MM.1S (cell line): ENCODE results near the gene DISP3.

Experiments
- EZH2phosphoT487 ChIP-seq: fragments of 300-600 bp; sonication (generic); IDR thresholded peaks from 2 replicates; pipeline ENCODE4 v1.6.1; 2018; ENCODE audit warnings: antibody characterized with exemption, low read length
- TF ChIP-seq, protein P1 (sequence below): fragments of 300-600 bp; sonication (generic); IDR thresholded peaks from 2 replicates; pipeline ENCODE4 v1.5.1; 2016; ENCODE audit warnings: antibody characterized with exemption, low read length, mixed read lengths

DNA sequence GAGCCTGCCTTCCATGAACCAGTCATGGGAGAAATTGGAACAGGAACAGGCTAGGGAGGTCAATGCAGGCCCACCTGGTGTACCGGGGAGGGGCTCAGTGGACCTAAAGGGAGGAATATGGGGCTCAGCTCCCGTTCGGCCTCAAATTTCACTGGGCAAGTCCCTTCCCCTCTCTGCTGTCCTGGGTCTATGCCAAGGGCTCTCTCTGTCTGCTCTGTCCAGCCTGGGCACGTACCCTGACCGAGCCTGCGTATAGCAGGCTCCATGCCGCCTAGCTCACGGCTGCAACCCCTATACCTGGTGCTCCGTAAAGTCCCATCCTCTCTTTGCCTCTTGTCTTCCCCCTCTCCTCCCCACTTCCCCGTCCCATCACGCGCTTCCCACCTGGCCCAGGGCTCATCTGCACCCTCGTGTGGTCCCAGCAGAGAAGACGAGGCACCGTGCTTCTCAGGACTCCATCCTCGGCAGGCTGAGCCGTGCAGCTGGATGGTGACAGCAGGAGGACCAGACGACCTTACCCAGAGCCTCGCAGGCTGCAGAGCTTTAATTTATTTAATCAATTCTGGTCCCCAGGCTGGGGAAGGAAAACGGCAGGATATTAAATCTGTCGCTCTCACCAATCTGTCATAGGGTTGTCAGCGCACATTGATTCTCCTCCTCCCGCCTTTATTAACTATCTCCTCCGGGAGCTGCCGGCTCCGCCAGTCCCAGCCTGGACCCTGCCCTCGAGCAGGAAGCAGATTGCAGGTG, 25.0 kb upstream of the DISP3 start:
- TF ChIP-seq, protein P1, sequence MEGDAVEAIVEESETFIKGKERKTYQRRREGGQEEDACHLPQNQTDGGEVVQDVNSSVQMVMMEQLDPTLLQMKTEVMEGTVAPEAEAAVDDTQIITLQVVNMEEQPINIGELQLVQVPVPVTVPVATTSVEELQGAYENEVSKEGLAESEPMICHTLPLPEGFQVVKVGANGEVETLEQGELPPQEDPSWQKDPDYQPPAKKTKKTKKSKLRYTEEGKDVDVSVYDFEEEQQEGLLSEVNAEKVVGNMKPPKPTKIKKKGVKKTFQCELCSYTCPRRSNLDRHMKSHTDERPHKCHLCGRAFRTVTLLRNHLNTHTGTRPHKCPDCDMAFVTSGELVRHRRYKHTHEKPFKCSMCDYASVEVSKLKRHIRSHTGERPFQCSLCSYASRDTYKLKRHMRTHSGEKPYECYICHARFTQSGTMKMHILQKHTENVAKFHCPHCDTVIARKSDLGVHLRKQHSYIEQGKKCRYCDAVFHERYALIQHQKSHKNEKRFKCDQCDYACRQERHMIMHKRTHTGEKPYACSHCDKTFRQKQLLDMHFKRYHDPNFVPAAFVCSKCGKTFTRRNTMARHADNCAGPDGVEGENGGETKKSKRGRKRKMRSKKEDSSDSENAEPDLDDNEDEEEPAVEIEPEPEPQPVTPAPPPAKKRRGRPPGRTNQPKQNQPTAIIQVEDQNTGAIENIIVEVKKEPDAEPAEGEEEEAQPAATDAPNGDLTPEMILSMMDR = no peak
- TF ChIP-seq EZH2phosphoT487 = no peak
